ENCODE measurements around the gene ESF1.

DNA sequence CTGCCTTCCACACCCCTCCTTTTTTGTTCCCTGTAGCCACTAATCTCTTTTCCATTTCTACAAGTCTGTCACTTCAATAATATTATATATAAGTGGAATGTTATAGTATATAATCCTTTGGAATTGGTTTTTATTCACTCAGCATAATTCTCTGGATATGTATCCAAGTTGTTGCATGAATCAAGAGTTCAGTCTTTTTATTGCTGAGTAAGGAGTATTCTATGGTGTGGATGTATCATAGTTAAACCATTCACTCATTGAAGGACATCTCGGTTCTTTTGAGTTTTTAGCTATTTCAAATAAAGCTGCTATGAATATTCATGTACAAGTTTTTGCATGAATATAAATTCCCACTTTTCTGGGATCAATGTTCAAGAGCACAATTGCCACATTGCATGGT, 76.5 kb downstream of the ESF1 start:
- TF ChIP-seq, protein P1, sequence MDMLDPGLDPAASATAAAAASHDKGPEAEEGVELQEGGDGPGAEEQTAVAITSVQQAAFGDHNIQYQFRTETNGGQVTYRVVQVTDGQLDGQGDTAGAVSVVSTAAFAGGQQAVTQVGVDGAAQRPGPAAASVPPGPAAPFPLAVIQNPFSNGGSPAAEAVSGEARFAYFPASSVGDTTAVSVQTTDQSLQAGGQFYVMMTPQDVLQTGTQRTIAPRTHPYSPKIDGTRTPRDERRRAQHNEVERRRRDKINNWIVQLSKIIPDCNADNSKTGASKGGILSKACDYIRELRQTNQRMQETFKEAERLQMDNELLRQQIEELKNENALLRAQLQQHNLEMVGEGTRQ (IDR thresholded peaks at IDR 0.05; ENCODE audit: low read length), result no peak
- TF ChIP-seq SIN3A (conservative IDR thresholded peaks at IDR 0.05 in 1 of 2, IDR thresholded peaks at IDR 0.05 in 1 of 2; ENCODE audit: low read depth in 1 of 2, low read length in 2 of 2), result no peak
- no peak for TF ChIP-seq SP1 (IDR thresholded peaks at IDR 0.05; ENCODE audit: low read depth, low read length)
- TF ChIP-seq, protein P2, sequence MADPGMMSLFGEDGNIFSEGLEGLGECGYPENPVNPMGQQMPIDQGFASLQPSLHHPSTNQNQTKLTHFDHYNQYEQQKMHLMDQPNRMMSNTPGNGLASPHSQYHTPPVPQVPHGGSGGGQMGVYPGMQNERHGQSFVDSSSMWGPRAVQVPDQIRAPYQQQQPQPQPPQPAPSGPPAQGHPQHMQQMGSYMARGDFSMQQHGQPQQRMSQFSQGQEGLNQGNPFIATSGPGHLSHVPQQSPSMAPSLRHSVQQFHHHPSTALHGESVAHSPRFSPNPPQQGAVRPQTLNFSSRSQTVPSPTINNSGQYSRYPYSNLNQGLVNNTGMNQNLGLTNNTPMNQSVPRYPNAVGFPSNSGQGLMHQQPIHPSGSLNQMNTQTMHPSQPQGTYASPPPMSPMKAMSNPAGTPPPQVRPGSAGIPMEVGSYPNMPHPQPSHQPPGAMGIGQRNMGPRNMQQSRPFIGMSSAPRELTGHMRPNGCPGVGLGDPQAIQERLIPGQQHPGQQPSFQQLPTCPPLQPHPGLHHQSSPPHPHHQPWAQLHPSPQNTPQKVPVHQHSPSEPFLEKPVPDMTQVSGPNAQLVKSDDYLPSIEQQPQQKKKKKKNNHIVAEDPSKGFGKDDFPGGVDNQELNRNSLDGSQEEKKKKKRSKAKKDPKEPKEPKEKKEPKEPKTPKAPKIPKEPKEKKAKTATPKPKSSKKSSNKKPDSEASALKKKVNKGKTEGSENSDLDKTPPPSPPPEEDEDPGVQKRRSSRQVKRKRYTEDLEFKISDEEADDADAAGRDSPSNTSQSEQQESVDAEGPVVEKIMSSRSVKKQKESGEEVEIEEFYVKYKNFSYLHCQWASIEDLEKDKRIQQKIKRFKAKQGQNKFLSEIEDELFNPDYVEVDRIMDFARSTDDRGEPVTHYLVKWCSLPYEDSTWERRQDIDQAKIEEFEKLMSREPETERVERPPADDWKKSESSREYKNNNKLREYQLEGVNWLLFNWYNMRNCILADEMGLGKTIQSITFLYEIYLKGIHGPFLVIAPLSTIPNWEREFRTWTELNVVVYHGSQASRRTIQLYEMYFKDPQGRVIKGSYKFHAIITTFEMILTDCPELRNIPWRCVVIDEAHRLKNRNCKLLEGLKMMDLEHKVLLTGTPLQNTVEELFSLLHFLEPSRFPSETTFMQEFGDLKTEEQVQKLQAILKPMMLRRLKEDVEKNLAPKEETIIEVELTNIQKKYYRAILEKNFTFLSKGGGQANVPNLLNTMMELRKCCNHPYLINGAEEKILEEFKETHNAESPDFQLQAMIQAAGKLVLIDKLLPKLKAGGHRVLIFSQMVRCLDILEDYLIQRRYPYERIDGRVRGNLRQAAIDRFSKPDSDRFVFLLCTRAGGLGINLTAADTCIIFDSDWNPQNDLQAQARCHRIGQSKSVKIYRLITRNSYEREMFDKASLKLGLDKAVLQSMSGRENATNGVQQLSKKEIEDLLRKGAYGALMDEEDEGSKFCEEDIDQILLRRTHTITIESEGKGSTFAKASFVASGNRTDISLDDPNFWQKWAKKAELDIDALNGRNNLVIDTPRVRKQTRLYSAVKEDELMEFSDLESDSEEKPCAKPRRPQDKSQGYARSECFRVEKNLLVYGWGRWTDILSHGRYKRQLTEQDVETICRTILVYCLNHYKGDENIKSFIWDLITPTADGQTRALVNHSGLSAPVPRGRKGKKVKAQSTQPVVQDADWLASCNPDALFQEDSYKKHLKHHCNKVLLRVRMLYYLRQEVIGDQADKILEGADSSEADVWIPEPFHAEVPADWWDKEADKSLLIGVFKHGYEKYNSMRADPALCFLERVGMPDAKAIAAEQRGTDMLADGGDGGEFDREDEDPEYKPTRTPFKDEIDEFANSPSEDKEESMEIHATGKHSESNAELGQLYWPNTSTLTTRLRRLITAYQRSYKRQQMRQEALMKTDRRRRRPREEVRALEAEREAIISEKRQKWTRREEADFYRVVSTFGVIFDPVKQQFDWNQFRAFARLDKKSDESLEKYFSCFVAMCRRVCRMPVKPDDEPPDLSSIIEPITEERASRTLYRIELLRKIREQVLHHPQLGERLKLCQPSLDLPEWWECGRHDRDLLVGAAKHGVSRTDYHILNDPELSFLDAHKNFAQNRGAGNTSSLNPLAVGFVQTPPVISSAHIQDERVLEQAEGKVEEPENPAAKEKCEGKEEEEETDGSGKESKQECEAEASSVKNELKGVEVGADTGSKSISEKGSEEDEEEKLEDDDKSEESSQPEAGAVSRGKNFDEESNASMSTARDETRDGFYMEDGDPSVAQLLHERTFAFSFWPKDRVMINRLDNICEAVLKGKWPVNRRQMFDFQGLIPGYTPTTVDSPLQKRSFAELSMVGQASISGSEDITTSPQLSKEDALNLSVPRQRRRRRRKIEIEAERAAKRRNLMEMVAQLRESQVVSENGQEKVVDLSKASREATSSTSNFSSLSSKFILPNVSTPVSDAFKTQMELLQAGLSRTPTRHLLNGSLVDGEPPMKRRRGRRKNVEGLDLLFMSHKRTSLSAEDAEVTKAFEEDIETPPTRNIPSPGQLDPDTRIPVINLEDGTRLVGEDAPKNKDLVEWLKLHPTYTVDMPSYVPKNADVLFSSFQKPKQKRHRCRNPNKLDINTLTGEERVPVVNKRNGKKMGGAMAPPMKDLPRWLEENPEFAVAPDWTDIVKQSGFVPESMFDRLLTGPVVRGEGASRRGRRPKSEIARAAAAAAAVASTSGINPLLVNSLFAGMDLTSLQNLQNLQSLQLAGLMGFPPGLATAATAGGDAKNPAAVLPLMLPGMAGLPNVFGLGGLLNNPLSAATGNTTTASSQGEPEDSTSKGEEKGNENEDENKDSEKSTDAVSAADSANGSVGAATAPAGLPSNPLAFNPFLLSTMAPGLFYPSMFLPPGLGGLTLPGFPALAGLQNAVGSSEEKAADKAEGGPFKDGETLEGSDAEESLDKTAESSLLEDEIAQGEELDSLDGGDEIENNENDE (IDR thresholded peaks at IDR 0.05; ENCODE audit: insufficient replicate concordance, low read length), result no peak

Measured in H1 (cell line).